Left cardiac atrium (tissue), 4 donors: ENCODE results near the gene NARS2. TPM values are rescaled to one million over a fixed set of nuclear protein-coding genes. Genes with fewer than 3 reads are reported as not detected.
A peak's percentile ranks its signal among the peaks of the same experiment; 100 is the strongest.

Experiments used
- ATAC-seq, 2 donors: fragments of 200-7000 bp; cut with Tn5 transposase; one replicate each; pipeline ENCODE4 v1.9.1; 2020; ENCODE audit warnings: mild to moderate bottlenecking in 2 of 2, moderate library complexity in 2 of 2
- DNase-seq: peaks from one replicate; pipeline ENCODE4 v3.0.0-alpha.2; 2020
- intact Hi-C, 2 donors: fragments of 100-400 bp; cut with DNase I; formaldehyde crosslinking; loops; one replicate each; pipeline versions ENCODE4 v1.14.1 to v1.15.1; 2022 to 2023
- total RNA-seq, 2 donors: library from RNA; stranded (reverse); fragmentation: NEBNext Ultra II Directional; extraction: Animal tissue kit (Norgen Biotek cat#: 25700); gene quantifications; one replicate each; pipeline ENCODE4 v1.2.1, GENCODE V29; 2021
- donor health status: DM: no; HTN: yes; CAD: no.
- donor health status: DM: no; HTN: yes; CAD: no; lungs with severe emphysema.
- donor health status: DM: yes; HTN: yes; CAD: no.
- donor health status: Dilated cardiomyopathy.

The NARS2 gene
- total RNA-seq, 2 donors from 2014 or later, result 11.2 to 11.8 TPM

- intact Hi-C loops, result no loop called here
- ATAC-seq (no peak), DNase-seq (no peak)
Measured at GRCh38 chr11:78459738-78460137, 114.9 kb downstream of the NARS2 start.

GRCh38 chr11:78457448-78457847 lies 117.2 kb downstream of the NARS2 start:
- intact Hi-C loops, result no loop called here
- ATAC-seq, result no peak
- no peak for DNase-seq

GRCh38 chr11:78453140-78453935 lies 121.3 kb downstream of the NARS2 start:
- ATAC-seq (no peak), DNase-seq (no peak)
- intact Hi-C loops, result no loop called here

- ATAC-seq (peak in 1 of 2 donors; percentile 41), DNase-seq (no peak)
- intact Hi-C loops, result no loop called here
Measured at GRCh38 chr11:78451371-78452150, 123.1 kb downstream of the NARS2 start.

- intact Hi-C loops, result no loop called here
- ATAC-seq (no peak), DNase-seq (no peak)
Measured at GRCh38 chr11:78450866-78451265, 123.8 kb downstream of the NARS2 start.

GRCh38 chr11:78449866-78450265 lies 124.8 kb downstream of the NARS2 start:
- intact Hi-C loops, result no loop called here
- no peak for DNase-seq
- no peak for ATAC-seq

- intact Hi-C loops, result no loop called here
- DNase-seq, result no peak
- no peak for ATAC-seq
Measured at GRCh38 chr11:78446210-78446609, 128.5 kb downstream of the NARS2 start.

- DNase-seq, result no peak
- intact Hi-C loops, result no loop called here
- ATAC-seq, result no peak
Measured at GRCh38 chr11:78444726-78445125, 129.9 kb downstream of the NARS2 start.

GRCh38 chr11:78441956-78442355 lies 132.7 kb downstream of the NARS2 start:
- no peak for ATAC-seq
- no peak for DNase-seq
- intact Hi-C loops, result no loop called here

- ATAC-seq (no peak), DNase-seq (no peak)
- intact Hi-C loops, result loop anchor here in 1 of 2 donors (10.0 kb wide), 1 partner anchor 284 kb away; no protein-coding TSS in a partner anchor
Measured at GRCh38 chr11:78438298-78438975, 136.2 kb downstream of the NARS2 start.

GRCh38 chr11:78432956-78433355 lies 141.7 kb downstream of the NARS2 start:
- peak; percentile 36 to 69 for ATAC-seq
- DNase-seq, result no peak
- intact Hi-C loops, result loop anchor here in 1 of 2 donors (10.0 kb wide), 1 partner anchor 278 kb away; no protein-coding TSS in a partner anchor

GRCh38 chr11:78432058-78432515 lies 142.6 kb downstream of the NARS2 start:
- DNase-seq, result no peak
- peak in 1 of 2 donors; percentile 61 for ATAC-seq
- intact Hi-C loops, result loop anchor here in 1 of 2 donors (10.0 kb wide), 1 partner anchor 277 kb away; no protein-coding TSS in a partner anchor

- DNase-seq (no peak), ATAC-seq (no peak)
- intact Hi-C loops, result loop anchor here (10.0 kb wide), 2 partner anchors 275 to 285 kb away; no protein-coding TSS in a partner anchor
Measured at GRCh38 chr11:78429660-78430059, 145.0 kb downstream of the NARS2 start.

- intact Hi-C loops, result loop anchor here in 1 of 2 donors (10.0 kb wide), 1 partner anchor 284 kb away; no protein-coding TSS in a partner anchor
- ATAC-seq (no peak), DNase-seq (no peak)
Measured at GRCh38 chr11:78429209-78429608, 145.5 kb downstream of the NARS2 start.

- intact Hi-C loops, result loop anchor here in 1 of 2 donors (10.0 kb wide), 1 partner anchor 284 kb away; no protein-coding TSS in a partner anchor
- no peak for DNase-seq
- ATAC-seq, result no peak
Measured at GRCh38 chr11:78428773-78429172, 145.9 kb downstream of the NARS2 start.

- no peak for ATAC-seq
- intact Hi-C loops, result loop anchor here in 1 of 2 donors (10.0 kb wide), 1 partner anchor 283 kb away; no protein-coding TSS in a partner anchor
- DNase-seq, result no peak
Measured at GRCh38 chr11:78428266-78428636, 146.4 kb downstream of the NARS2 start.

GRCh38 chr11:78427615-78428265 lies 146.9 kb downstream of the NARS2 start:
- intact Hi-C loops, result loop anchor here in 1 of 2 donors (10.0 kb wide), 1 partner anchor 283 kb away; no protein-coding TSS in a partner anchor
- ATAC-seq, result no peak
- no peak for DNase-seq

- no peak for ATAC-seq
- intact Hi-C loops, result loop anchor here in 1 of 2 donors (10.0 kb wide), 1 partner anchor 282 kb away; no protein-coding TSS in a partner anchor
- no peak for DNase-seq
Measured at GRCh38 chr11:78426845-78427244, 147.8 kb downstream of the NARS2 start.
